ENCODE data around the gene CTNNA3. TPM values are rescaled to one million over a fixed set of nuclear protein-coding genes. Genes with fewer than 3 reads are reported as not detected.
"Not testable (repeated sequence)": the region's sequence is repeated elsewhere in the genome, so short reads cannot be mapped to it uniquely, and the experiment has no call there.

The CTNNA3 gene
- polyA plus RNA-seq, 1 experiment, result 0.26 TPM

GRCh38 chr10:67722113-67722512, 26.1 kb upstream of the CTNNA3 start:
- no peak for TF ChIP-seq CTCF (IDR thresholded peaks at IDR 0.05; ENCODE audit: low read depth, low read length)
- H3K4me3 ChIP-seq (ENCODE audit: low read depth, low read length), result no peak overlapping the region
- CTCF ChIA-PET, result interaction anchor here (3.4 kb wide), 1 partner anchor 25 kb away, joined by 11 read pairs; no protein-coding TSS in a partner anchor
- POLR2A ChIA-PET, result no interaction called here
- no peaks in the 10 kb centered on the region for H3K9me3 ChIP-seq (ENCODE audit: control insufficient read depth, insufficient read depth, low read length)
- no peak overlapping the region for H3K27ac ChIP-seq (ENCODE audit: low read depth, low read length)
- DNase-seq (ENCODE audit: low read depth, low spot score), result no peak
- no peaks in the 10 kb centered on the region for H3K27me3 ChIP-seq (ENCODE audit: control insufficient read depth, insufficient read depth, low read length)

GRCh38 chr10:67716455-67716854, 20.5 kb upstream of the CTNNA3 start:
- DNase-seq (ENCODE audit: low read depth, low spot score); H3K27me3 ChIP-seq (ENCODE audit: control insufficient read depth, insufficient read depth, low read length); H3K4me3 ChIP-seq (ENCODE audit: low read depth, low read length); H3K9me3 ChIP-seq (ENCODE audit: control insufficient read depth, insufficient read depth, low read length); POLR2A ChIA-PET; H3K27ac ChIP-seq (ENCODE audit: low read depth, low read length): not testable (repeated sequence)
- CTCF ChIA-PET, result interaction anchor here (1.2 kb wide), 1 partner anchor 51 kb away, joined by 3 read pairs; no protein-coding TSS in a partner anchor

- TF ChIP-seq CTCF (IDR thresholded peaks at IDR 0.05; ENCODE audit: low read depth, low read length), result no peak
- no peak for DNase-seq (ENCODE audit: low read depth, low spot score)
- Histone ChIP-seq H3K4me3 (ENCODE audit: low read depth, low read length) (no peak overlapping the region), H3K27ac (ENCODE audit: low read depth, low read length) (no peak overlapping the region), H3K9me3 (ENCODE audit: control insufficient read depth, insufficient read depth, low read length) (no peaks in the 10 kb centered on the region), H3K27me3 (ENCODE audit: control insufficient read depth, insufficient read depth, low read length) (no peaks in the 10 kb centered on the region)
- ChIA-PET POLR2A (no interaction called here), CTCF (interaction anchor here (2.4 to 3.5 kb wide), 2 partner anchors 8 to 74 kb away, joined by 8 to 37 read pairs; no protein-coding TSS in a partner anchor)
Measured at GRCh38 chr10:67705921-67706320, 9.9 kb upstream of the CTNNA3 start.

GRCh38 chr10:67699613-67700270, 3.7 kb upstream of the CTNNA3 start:
- CTCF ChIA-PET; H3K4me3 ChIP-seq (ENCODE audit: low read depth, low read length); H3K27ac ChIP-seq (ENCODE audit: low read depth, low read length); H3K27me3 ChIP-seq (ENCODE audit: control insufficient read depth, insufficient read depth, low read length); POLR2A ChIA-PET; H3K9me3 ChIP-seq (ENCODE audit: control insufficient read depth, insufficient read depth, low read length); DNase-seq (ENCODE audit: low read depth, low spot score): not testable (repeated sequence)

- CTCF ChIA-PET, result interaction anchor here (0.5 to 4.6 kb wide), 30 partner anchors 9 to 205 kb away, joined by 3 to 187 read pairs (median 5); no protein-coding TSS in a partner anchor
- POLR2A ChIA-PET, result no interaction called here
Measured at GRCh38 chr10:67698164-67698563, 2.2 kb upstream of the CTNNA3 start.

More at GRCh38 chr10:67698164-67698563, 2.2 kb upstream of the CTNNA3 start:
- H3K27ac ChIP-seq (ENCODE audit: low read depth, low read length), result no peak overlapping the region
- DNase-seq (ENCODE audit: low read depth, low spot score), result no peak
- TF ChIP-seq CTCF (IDR thresholded peaks at IDR 0.05; ENCODE audit: low read depth, low read length), result no peak
- H3K4me3 ChIP-seq (ENCODE audit: low read depth, low read length), result no peak overlapping the region
- H3K9me3 ChIP-seq (ENCODE audit: control insufficient read depth, insufficient read depth, low read length), result no peaks in the 10 kb centered on the region
- peaks cover 3% of the 10 kb centered on the region for H3K27me3 ChIP-seq (ENCODE audit: control insufficient read depth, insufficient read depth, low read length)
